CD4-positive, alpha-beta T cell (primary cell): ENCODE measurements around the gene LY9. TPM values are rescaled to one million over a fixed set of nuclear protein-coding genes. Genes with fewer than 3 reads are reported as not detected.

Experiments
- ATAC-seq: fragments of 200-7000 bp; cut with Tn5 transposase; one replicate; pipeline ENCODE4 v1.10.0; 2022; ENCODE audit warnings: mild to moderate bottlenecking; ENCODE audit not compliant: poor library complexity
- CTCF ChIA-PET: fragments of 350-600 bp; sonication (Branson Sonifier 250); formaldehyde crosslinking; loops from one replicate; lab custom pipeline; 2021; ENCODE audit warnings: antibody characterized with exemption, inconsistent platforms; lab: Charles Lee
- POLR2A ChIA-PET: fragments of 350-600 bp; sonication (Branson Sonifier 250); formaldehyde crosslinking; loops from one replicate; lab custom pipeline; 2021; ENCODE audit warnings: antibody characterized with exemption, inconsistent platforms; lab: Charles Lee
- DNase-seq, 14 experiments: peaks; one replicate each; pipeline ENCODE4 v3.0.0-alpha.2; 2013 to 2020; ENCODE audit warnings: mixed read lengths in 2 of 14
- H3K27ac ChIP-seq, 2 donors: one replicate each; pipeline versions ENCODE4 v1.5.1 to v1.7.0; 2013; ENCODE audit warnings: low read length in 2 of 2, low read depth in 1 of 2, mild to moderate bottlenecking in 1 of 2
- H3K27me3 ChIP-seq, 2 experiments: 1 replicate in 1 of 2; 2 replicates in 1 of 2; pipeline versions ENCODE4 v1.6.1 to v1.7.0; 2013; ENCODE audit warnings: low read length in 2 of 2, control low read depth in 1 of 2, mild to moderate bottlenecking in 1 of 2, moderate library complexity in 1 of 2; ENCODE audit not compliant: insufficient read depth in 2 of 2, control insufficient read depth in 1 of 2
- H3K36me3 ChIP-seq: one replicate; pipeline ENCODE4 v1.6.1; 2013; ENCODE audit warnings: low read length, control low read depth; ENCODE audit not compliant: insufficient read depth
- H3K4me1 ChIP-seq: one replicate; pipeline ENCODE4 v1.6.1; 2013; ENCODE audit warnings: low read length, control low read depth; ENCODE audit not compliant: insufficient read depth
- H3K4me3 ChIP-seq: one replicate; pipeline ENCODE4 v1.5.1; 2013; ENCODE audit warnings: mild to moderate bottlenecking, low read length, moderate library complexity
- H3K9me3 ChIP-seq, 2 experiments: 1 replicate in 1 of 2; 2 replicates in 1 of 2; pipeline versions ENCODE4 v1.6.1 to v1.7.0; 2013; ENCODE audit warnings: low read length in 2 of 2, mild to moderate bottlenecking in 2 of 2, control low read depth in 1 of 2, moderate library complexity in 1 of 2; ENCODE audit not compliant: control insufficient read depth in 1 of 2, insufficient read depth in 1 of 2
- H3K27ac Mint-ChIP-seq: one replicate; pipeline ENCODE4 v1.8.0; 2020; ENCODE audit warnings: mixed read lengths
- H3K27me3 Mint-ChIP-seq: one replicate; pipeline ENCODE4 v1.8.0; 2021; ENCODE audit warnings: mixed read lengths
- H3K36me3 Mint-ChIP-seq: one replicate; pipeline ENCODE4 v1.8.0; 2021; ENCODE audit warnings: low read depth, mixed read lengths
- H3K4me1 Mint-ChIP-seq: one replicate; pipeline ENCODE4 v1.8.0; 2021; ENCODE audit warnings: low read depth, mixed read lengths
- H3K4me3 Mint-ChIP-seq: one replicate; pipeline ENCODE4 v1.8.0; 2020; ENCODE audit warnings: mild to moderate bottlenecking, mixed read lengths
- H3K9me3 Mint-ChIP-seq: one replicate; pipeline ENCODE4 v1.8.0; 2020; ENCODE audit warnings: mixed read lengths
- CTCF ChIP-seq: fragments of 200-600 bp; IDR thresholded peaks from one replicate; pipeline ENCODE4 v1.8.0; 2022; ENCODE audit warnings: antibody characterized with exemption, mild to moderate bottlenecking
- intact Hi-C, 2 experiments: fragments of 100-400 bp; cut with DNase I in 1 of 2; cut with micrococcal nuclease in 1 of 2; formaldehyde crosslinking; loops; one replicate each; pipeline versions ENCODE4 v1.15.1 to v1.9.0; 2023 to 2025; cut with DNase I, micrococcal nuclease
- total RNA-seq, 174 experiments: library from RNA in 2 of 174; stranded (reverse) in 2 of 174; gene quantifications; one replicate each; pipeline ENCODE4 v1.2.3 and lab custom pipeline; 2021 to 2026

Gene LY9
- total RNA-seq, 2 experiments from 2014 or later, result 124 TPM

- H3K9me3 ChIP-seq, result peaks cover 7 to 17% of the 10 kb centered on the region in 2 experiments
- Mint-ChIP-seq H3K27ac (peak overlapping the region; percentile 40), H3K4me1 (peaks cover 94% of the 10 kb centered on the region), H3K9me3 (peaks cover 6% of the 10 kb centered on the region), H3K36me3 (peaks cover 96% of the 10 kb centered on the region), H3K27me3 (no peaks in the 10 kb centered on the region), H3K4me3 (peak overlapping the region; percentile 66)
- no peak for ATAC-seq
- no peaks in the 10 kb centered on the region for H3K27me3 ChIP-seq
- ChIA-PET POLR2A (interaction anchor here (0.7 to 1.9 kb wide), 2 partner anchors 9 to 10 kb away, joined by 3 to 10 read pairs; partner anchors contain the start of gene LY9), CTCF (interaction anchor here (0.7 to 1.2 kb wide), 4 partner anchors 9 to 30 kb away, joined by 3 to 4 read pairs (median 3); no protein-coding TSS in a partner anchor)
- no peak overlapping the region for H3K27ac ChIP-seq
- H3K4me3 ChIP-seq, result no peak overlapping the region
- H3K36me3 ChIP-seq, result peaks cover 84% of the 10 kb centered on the region
- DNase-seq, result no peak
- H3K4me1 ChIP-seq, result peaks cover 36% of the 10 kb centered on the region
- intact Hi-C loops, result no loop called here
- TF ChIP-seq CTCF, result no peak
Observed at GRCh38 chr1:160807247-160807646, 11.3 kb downstream of the LY9 start.

GRCh38 chr1:160807738-160808137 lies 11.8 kb downstream of the LY9 start:
- POLR2A ChIA-PET, result interaction anchor here (1.4 to 2.6 kb wide), 2 partner anchors 10 kb away, joined by 4 to 22 read pairs; partner anchors contain the start of gene LY9
- CTCF ChIA-PET, result interaction anchor here (0.8 kb wide), 1 partner anchor 10 kb away, joined by 3 read pairs; no protein-coding TSS in a partner anchor
- no peak for ATAC-seq

GRCh38 chr1:160808289-160808688 lies 12.3 kb downstream of the LY9 start:
- Mint-ChIP-seq H3K27me3 (no peaks in the 10 kb centered on the region), H3K4me1 (peaks cover 93% of the 10 kb centered on the region), H3K27ac (peak overlapping the region; percentile 26), H3K4me3 (no peak overlapping the region), H3K36me3 (peaks cover 98% of the 10 kb centered on the region), H3K9me3 (peaks cover 6% of the 10 kb centered on the region)
- Histone ChIP-seq H3K27ac (no peak overlapping the region), H3K36me3 (peaks cover 81% of the 10 kb centered on the region), H3K9me3 (peaks cover 7 to 17% of the 10 kb centered on the region in 2 experiments), H3K4me3 (no peak overlapping the region), H3K4me1 (peaks cover 34% of the 10 kb centered on the region), H3K27me3 (no peaks in the 10 kb centered on the region)
- POLR2A ChIA-PET, result interaction anchor here (1.4 to 2.6 kb wide), 2 partner anchors 10 to 11 kb away, joined by 4 to 22 read pairs; partner anchors contain the start of gene LY9
- intact Hi-C loops, result no loop called here
- no peak for DNase-seq
- TF ChIP-seq CTCF, result no peak
- CTCF ChIA-PET, result no interaction called here
- ATAC-seq, result no peak

More at GRCh38 chr1:160807738-160808137, 11.8 kb downstream of the LY9 start:
- Mint-ChIP-seq H3K36me3 (peaks cover 98% of the 10 kb centered on the region), H3K27me3 (no peaks in the 10 kb centered on the region), H3K27ac (peak overlapping the region; percentile 26), H3K4me1 (peaks cover 92% of the 10 kb centered on the region), H3K9me3 (peaks cover 6% of the 10 kb centered on the region), H3K4me3 (no peak overlapping the region)
- peaks cover 32% of the 10 kb centered on the region for H3K4me1 ChIP-seq
- H3K4me3 ChIP-seq, result no peak overlapping the region
- DNase-seq, result no peak
- no peaks in the 10 kb centered on the region for H3K27me3 ChIP-seq
- H3K27ac ChIP-seq, result no peak overlapping the region
- intact Hi-C loops, result no loop called here
- H3K9me3 ChIP-seq, result peaks cover 7 to 17% of the 10 kb centered on the region in 2 experiments
- TF ChIP-seq CTCF, result no peak
- peaks cover 82% of the 10 kb centered on the region for H3K36me3 ChIP-seq
